SK-N-SH (cell line): Measurements from ENCODE around the gene AXIN1.

Experiments
- CHD2 ChIP-seq: fragments of 150-350 bp; IDR thresholded peaks from 2 replicates; pipeline ENCODE4 v1.6.1; 2018; ENCODE audit warnings: low read length; ENCODE audit not compliant: partially characterized antibody
- CTCF ChIP-seq: fragments of 200-600 bp; sonication (generic); IDR thresholded peaks from 2 replicates; pipeline ENCODE4 v1.6.1; 2017; ENCODE audit warnings: antibody characterized with exemption, mild to moderate bottlenecking, moderate library complexity
- RCOR1 ChIP-seq: fragments of 150-350 bp; IDR thresholded peaks from 2 replicates; pipeline ENCODE4 v1.6.1; 2017; ENCODE audit warnings: antibody characterized with exemption, low read length
- REST ChIP-seq: IDR thresholded peaks from 2 replicates; pipeline ENCODE4 v1.6.1; 2012; ENCODE audit warnings: mild to moderate bottlenecking, low read depth, low read length, moderate library complexity
- TEAD4 ChIP-seq: IDR thresholded peaks from 2 replicates; pipeline ENCODE4 v1.4.0; 2012; ENCODE audit warnings: mild to moderate bottlenecking, borderline replicate concordance; ENCODE audit not compliant: insufficient read depth
- ZBTB33 ChIP-seq: IDR thresholded peaks from 2 replicates; pipeline ENCODE4 v1.4.0; 2012; ENCODE audit warnings: low read depth, borderline replicate concordance

- TF ChIP-seq TEAD4 (no peak), CTCF (no peak), RCOR1 (no peak), REST (no peak), CHD2 (no peak), ZBTB33 (no peak)
Observed at GRCh38 chr16:377419-377951, 25.0 kb upstream of the AXIN1 start.
